ENCODE measurements around the gene NDUFA13.

DNA sequence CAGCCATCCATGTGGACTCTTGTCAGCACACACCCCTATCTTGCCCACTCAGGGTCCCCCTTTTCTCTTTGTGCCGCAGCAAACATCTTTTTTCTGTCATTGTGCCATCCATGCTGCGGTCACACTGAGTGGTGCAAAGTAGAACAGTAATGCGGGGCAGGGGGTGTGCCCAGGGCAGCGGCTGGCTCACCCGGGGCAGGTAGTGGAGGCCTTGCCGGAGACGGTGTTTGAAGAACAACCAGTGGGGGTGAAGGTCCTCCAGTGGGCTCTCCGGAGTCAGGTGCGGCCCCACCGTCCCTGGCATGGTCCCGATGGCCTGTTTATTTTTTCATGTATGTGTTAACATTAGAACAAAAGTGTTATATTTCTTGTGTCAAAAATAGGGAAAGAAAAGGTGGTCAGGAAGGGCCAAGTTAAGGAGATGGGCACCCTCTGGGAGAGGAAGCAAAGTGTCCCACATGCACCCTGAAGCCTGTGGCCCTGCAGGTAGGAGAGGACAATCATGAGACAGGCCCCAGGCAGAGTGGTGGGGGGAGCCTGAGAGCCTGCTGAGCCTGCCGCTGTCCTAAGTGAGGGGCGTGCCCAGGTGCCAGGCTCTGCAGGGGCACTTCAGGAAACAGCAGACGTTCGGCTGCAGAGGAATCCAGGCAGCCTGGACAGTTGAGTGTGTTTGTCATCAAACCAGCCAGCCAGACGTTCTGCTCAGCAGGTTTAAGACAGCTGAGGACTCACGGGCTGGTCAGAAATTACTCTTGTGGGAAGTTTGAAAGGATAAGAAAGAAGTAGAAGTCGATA lies 13.0 kb upstream of the NDUFA13 start:
- TF ChIP-seq, protein P1, sequence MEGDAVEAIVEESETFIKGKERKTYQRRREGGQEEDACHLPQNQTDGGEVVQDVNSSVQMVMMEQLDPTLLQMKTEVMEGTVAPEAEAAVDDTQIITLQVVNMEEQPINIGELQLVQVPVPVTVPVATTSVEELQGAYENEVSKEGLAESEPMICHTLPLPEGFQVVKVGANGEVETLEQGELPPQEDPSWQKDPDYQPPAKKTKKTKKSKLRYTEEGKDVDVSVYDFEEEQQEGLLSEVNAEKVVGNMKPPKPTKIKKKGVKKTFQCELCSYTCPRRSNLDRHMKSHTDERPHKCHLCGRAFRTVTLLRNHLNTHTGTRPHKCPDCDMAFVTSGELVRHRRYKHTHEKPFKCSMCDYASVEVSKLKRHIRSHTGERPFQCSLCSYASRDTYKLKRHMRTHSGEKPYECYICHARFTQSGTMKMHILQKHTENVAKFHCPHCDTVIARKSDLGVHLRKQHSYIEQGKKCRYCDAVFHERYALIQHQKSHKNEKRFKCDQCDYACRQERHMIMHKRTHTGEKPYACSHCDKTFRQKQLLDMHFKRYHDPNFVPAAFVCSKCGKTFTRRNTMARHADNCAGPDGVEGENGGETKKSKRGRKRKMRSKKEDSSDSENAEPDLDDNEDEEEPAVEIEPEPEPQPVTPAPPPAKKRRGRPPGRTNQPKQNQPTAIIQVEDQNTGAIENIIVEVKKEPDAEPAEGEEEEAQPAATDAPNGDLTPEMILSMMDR (IDR thresholded peaks at IDR 0.05; ENCODE audit: low read length), result no peak
- no peak for TF ChIP-seq EZH2 (optimal IDR thresholded peaks at IDR 0.05; ENCODE audit: low read depth, low read length)
